Astrocyte (in vitro differentiated cells and primary cell): Measurements from ENCODE around the gene YIPF7. TPM values are rescaled to one million over a fixed set of nuclear protein-coding genes. Genes with fewer than 3 reads are reported as not detected.

Experiments
- DNase-seq: peaks from one replicate; pipeline ENCODE4 v3.0.0-alpha.2; 2010; ENCODE audit warnings: low read depth
- FAIRE-seq: peaks from 2 replicates; lab custom pipeline; 2011; peaks lifted over from hg19 to GRCh38; lab: Jason Lieb, UNC
- H2AFZ ChIP-seq: 2 replicates; pipeline ENCODE4 v1.6.0; 2012; ENCODE audit warnings: low read depth, low read length, inconsistent platforms
- H3K27ac ChIP-seq: 2 replicates; pipeline ENCODE4 v1.5.1; 2011; ENCODE audit warnings: low read depth, low read length, inconsistent platforms
- H3K27me3 ChIP-seq: 2 replicates; pipeline ENCODE4 v1.6.0; 2011; ENCODE audit warnings: low read length, inconsistent platforms; ENCODE audit not compliant: insufficient read depth
- H3K36me3 ChIP-seq: 2 replicates; pipeline ENCODE4 v1.5.1; 2011; ENCODE audit warnings: low read length, inconsistent platforms; ENCODE audit not compliant: insufficient read depth
- H3K4me1 ChIP-seq: 2 replicates; pipeline ENCODE4 v1.5.1; 2011; ENCODE audit warnings: low read length, inconsistent platforms; ENCODE audit not compliant: insufficient read depth
- H3K4me2 ChIP-seq: 2 replicates; pipeline ENCODE4 v1.6.0; 2012; ENCODE audit warnings: low read length, inconsistent platforms
- H3K4me3 ChIP-seq: 2 replicates; pipeline ENCODE4 v1.5.1; 2011; ENCODE audit warnings: low read depth, mild to moderate bottlenecking, low read length, inconsistent platforms; ENCODE audit not compliant: insufficient read depth
- H3K79me2 ChIP-seq: 2 replicates; pipeline ENCODE4 v1.6.0; 2012; ENCODE audit warnings: mild to moderate bottlenecking, low read length, inconsistent platforms; ENCODE audit not compliant: insufficient read depth
- H3K9ac ChIP-seq: 2 replicates; pipeline ENCODE4 v1.6.0; 2012; ENCODE audit warnings: mild to moderate bottlenecking, low read length, inconsistent platforms
- H3K9me3 ChIP-seq: 2 replicates; pipeline ENCODE4 v1.5.1; 2012; ENCODE audit warnings: low read depth, mild to moderate bottlenecking, low read length, inconsistent platforms; ENCODE audit not compliant: insufficient read depth
- H4K20me1 ChIP-seq: 2 replicates; pipeline ENCODE4 v1.6.0; 2012; ENCODE audit warnings: low read length, inconsistent platforms; ENCODE audit not compliant: insufficient read depth
- H3K27ac Mint-ChIP-seq: one replicate; pipeline ENCODE4 v1.8.0; 2021; ENCODE audit warnings: mild to moderate bottlenecking, mixed read lengths; ENCODE audit not compliant: unreplicated experiment
- H3K27me3 Mint-ChIP-seq: one replicate; pipeline ENCODE4 v1.8.0; 2021; ENCODE audit warnings: low read depth, mixed read lengths; ENCODE audit not compliant: unreplicated experiment
- H3K36me3 Mint-ChIP-seq: one replicate; pipeline ENCODE4 v1.8.0; 2021; ENCODE audit warnings: low read depth, mixed read lengths; ENCODE audit not compliant: unreplicated experiment
- H3K4me1 Mint-ChIP-seq: one replicate; pipeline ENCODE4 v1.8.0; 2021; ENCODE audit warnings: low read depth, mixed read lengths; ENCODE audit not compliant: unreplicated experiment
- H3K4me3 Mint-ChIP-seq: one replicate; pipeline ENCODE4 v1.8.0; 2021; ENCODE audit warnings: mild to moderate bottlenecking, moderate library complexity, mixed read lengths; ENCODE audit not compliant: unreplicated experiment
- H3K9me3 Mint-ChIP-seq: one replicate; pipeline ENCODE4 v1.8.0; 2021; ENCODE audit warnings: mild to moderate bottlenecking, mixed read lengths; ENCODE audit not compliant: unreplicated experiment
- EZH2 ChIP-seq: IDR thresholded peaks from 2 replicates; pipeline ENCODE4 v1.6.1; 2012; ENCODE audit warnings: mild to moderate bottlenecking, low read length, inconsistent platforms; ENCODE audit not compliant: insufficient read depth
- total RNA-seq: library from RNA; stranded (reverse); gene quantifications from 2 replicates; pipeline ENCODE4 v1.2.1, GENCODE V29; 2021
- TF ChIP-seq, protein P1 (sequence below): IDR thresholded peaks from 2 replicates; pipeline ENCODE4 v1.5.1; 2011; ENCODE audit warnings: low read depth, mild to moderate bottlenecking, inconsistent platforms, low read length, moderate library complexity; ENCODE audit not compliant: insufficient read depth

Gene YIPF7
- total RNA-seq, 1 donor from 2014 or later = 0.30 TPM

GRCh38 chr4:44678094-44679041 lies 26.9 kb upstream of the YIPF7 start, which contains the start of gene GUF1:
Gene GUF1 (plus strand): TSS chr4:44678420. CDS start chr4:44678623, 203 bp downstream.
- Mint-ChIP-seq H3K4me3 (peak within 1 kb of the TSS; percentile 93), H3K9me3 (no peaks in the 10 kb centered on the region), H3K36me3 (no peaks in the 10 kb centered on the region), H3K27me3 (no peaks in the 10 kb centered on the region), H3K27ac (peak within 1 kb of the TSS; percentile 91), H3K4me1 (peaks cover 2% of the 10 kb centered on the region)
- Histone ChIP-seq H4K20me1 (no peaks in the 10 kb centered on the region), H3K79me2 (peaks cover 38% of the 10 kb centered on the region), H3K27me3 (no peaks in the 10 kb centered on the region), H3K27ac (peak within 1 kb of the TSS; percentile 92), H3K4me3 (peak within 1 kb of the TSS; percentile 88), H2AFZ (peak within 1 kb of the TSS; percentile 84), H3K4me2 (peak within 1 kb of the TSS; percentile 93), H3K9me3 (no peaks in the 10 kb centered on the region), H3K9ac (peak within 1 kb of the TSS; percentile 88), H3K4me1 (no peaks in the 10 kb centered on the region), H3K36me3 (peaks cover 15% of the 10 kb centered on the region)
- DNase-seq = peak; percentile 84
- TF ChIP-seq, protein P1, sequence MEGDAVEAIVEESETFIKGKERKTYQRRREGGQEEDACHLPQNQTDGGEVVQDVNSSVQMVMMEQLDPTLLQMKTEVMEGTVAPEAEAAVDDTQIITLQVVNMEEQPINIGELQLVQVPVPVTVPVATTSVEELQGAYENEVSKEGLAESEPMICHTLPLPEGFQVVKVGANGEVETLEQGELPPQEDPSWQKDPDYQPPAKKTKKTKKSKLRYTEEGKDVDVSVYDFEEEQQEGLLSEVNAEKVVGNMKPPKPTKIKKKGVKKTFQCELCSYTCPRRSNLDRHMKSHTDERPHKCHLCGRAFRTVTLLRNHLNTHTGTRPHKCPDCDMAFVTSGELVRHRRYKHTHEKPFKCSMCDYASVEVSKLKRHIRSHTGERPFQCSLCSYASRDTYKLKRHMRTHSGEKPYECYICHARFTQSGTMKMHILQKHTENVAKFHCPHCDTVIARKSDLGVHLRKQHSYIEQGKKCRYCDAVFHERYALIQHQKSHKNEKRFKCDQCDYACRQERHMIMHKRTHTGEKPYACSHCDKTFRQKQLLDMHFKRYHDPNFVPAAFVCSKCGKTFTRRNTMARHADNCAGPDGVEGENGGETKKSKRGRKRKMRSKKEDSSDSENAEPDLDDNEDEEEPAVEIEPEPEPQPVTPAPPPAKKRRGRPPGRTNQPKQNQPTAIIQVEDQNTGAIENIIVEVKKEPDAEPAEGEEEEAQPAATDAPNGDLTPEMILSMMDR = no peak
- no peak for TF ChIP-seq EZH2
- no peak for FAIRE-seq

- Mint-ChIP-seq H3K27ac (no peak overlapping the region), H3K4me1 (no peaks in the 10 kb centered on the region), H3K9me3 (no peaks in the 10 kb centered on the region), H3K27me3 (peaks cover 4% of the 10 kb centered on the region), H3K4me3 (no peak overlapping the region), H3K36me3 (no peaks in the 10 kb centered on the region)
- Histone ChIP-seq H3K9me3 (no peaks in the 10 kb centered on the region), H3K4me1 (no peaks in the 10 kb centered on the region), H3K36me3 (no peaks in the 10 kb centered on the region), H3K27ac (no peak overlapping the region), H4K20me1 (no peaks in the 10 kb centered on the region), H3K9ac (no peak overlapping the region), H3K79me2 (peaks cover 22% of the 10 kb centered on the region), H3K4me2 (no peak overlapping the region), H2AFZ (no peak overlapping the region), H3K4me3 (no peak overlapping the region), H3K27me3 (no peaks in the 10 kb centered on the region)
- TF ChIP-seq, protein P1 = no peak
- TF ChIP-seq EZH2 = no peak
- FAIRE-seq = no peak
- DNase-seq = no peak
These were observed 23.9 kb upstream of the YIPF7 start for GRCh38 chr4:44675366-44675765.

DNA sequence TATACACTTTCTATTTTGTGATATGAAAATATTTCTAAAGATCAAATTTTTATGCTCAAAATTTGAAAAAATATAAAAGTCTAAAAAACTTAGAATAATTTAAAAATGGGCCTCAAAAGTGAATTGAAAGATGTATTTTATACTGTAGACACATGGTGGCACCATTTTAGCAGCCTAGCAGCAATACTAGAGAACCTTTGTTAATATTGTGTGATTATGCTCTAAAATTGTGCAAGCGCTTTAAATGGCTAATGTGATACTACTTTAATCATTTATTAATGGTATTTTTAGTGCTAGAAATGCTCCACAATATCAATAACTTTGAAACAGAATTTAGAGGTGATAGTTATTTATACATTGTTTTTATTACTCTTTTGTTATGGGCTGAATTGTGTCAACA lies 23.0 kb upstream of the YIPF7 start:
- H3K4me1 ChIP-seq = no peaks in the 10 kb centered on the region
- H3K4me3 Mint-ChIP-seq = no peak overlapping the region
- no peaks in the 10 kb centered on the region for H3K9me3 ChIP-seq
- DNase-seq = no peak
- H3K27me3 Mint-ChIP-seq = peaks cover 4% of the 10 kb centered on the region
- no peaks in the 10 kb centered on the region for H3K36me3 Mint-ChIP-seq
- no peaks in the 10 kb centered on the region for H3K27me3 ChIP-seq
- H2AFZ ChIP-seq = no peak overlapping the region
- H3K79me2 ChIP-seq = peaks cover 13% of the 10 kb centered on the region
- no peak overlapping the region for H3K4me3 ChIP-seq
- H3K9ac ChIP-seq = no peak overlapping the region
- no peak for FAIRE-seq
- TF ChIP-seq, protein P1 = no peak
- no peak for TF ChIP-seq EZH2
- H3K4me2 ChIP-seq = no peak overlapping the region
- H3K27ac Mint-ChIP-seq = no peak overlapping the region
- H3K36me3 ChIP-seq = no peaks in the 10 kb centered on the region
- no peaks in the 10 kb centered on the region for H3K9me3 Mint-ChIP-seq
- H3K4me1 Mint-ChIP-seq = no peaks in the 10 kb centered on the region
- no peak overlapping the region for H3K27ac ChIP-seq
- no peaks in the 10 kb centered on the region for H4K20me1 ChIP-seq
